HUES48 (cell line): ENCODE measurements around the gene CERKL.
A peak's percentile ranks its signal among the peaks of the same experiment; 100 is the strongest.

Source experiments
- H3K27ac ChIP-seq: one replicate; pipeline ENCODE4 v1.7.0; 2013; ENCODE audit warnings: low read depth, low read length, inconsistent platforms
- H3K27me3 ChIP-seq: 2 replicates; pipeline ENCODE4 v1.6.1; 2013; ENCODE audit warnings: mild to moderate bottlenecking, low read length; ENCODE audit not compliant: control insufficient read depth, insufficient read depth
- H3K36me3 ChIP-seq: 2 replicates; pipeline ENCODE4 v1.6.1; 2013; ENCODE audit warnings: low read length; ENCODE audit not compliant: control insufficient read depth, insufficient read depth
- H3K4me1 ChIP-seq: 2 replicates; pipeline ENCODE4 v1.6.1; 2013; ENCODE audit warnings: mild to moderate bottlenecking, low read length; ENCODE audit not compliant: control insufficient read depth, insufficient read depth
- H3K4me3 ChIP-seq: 2 replicates; pipeline ENCODE4 v1.5.1; 2013; ENCODE audit warnings: mild to moderate bottlenecking, low read depth, low read length
- H3K9ac ChIP-seq: 2 replicates; pipeline ENCODE4 v1.6.1; 2013; ENCODE audit warnings: mild to moderate bottlenecking, low read depth, low read length, moderate library complexity
- H3K9me3 ChIP-seq: 2 replicates; pipeline ENCODE4 v1.6.1; 2013; ENCODE audit warnings: low read length; ENCODE audit not compliant: control insufficient read depth, insufficient read depth

Gene CERKL

DNA sequence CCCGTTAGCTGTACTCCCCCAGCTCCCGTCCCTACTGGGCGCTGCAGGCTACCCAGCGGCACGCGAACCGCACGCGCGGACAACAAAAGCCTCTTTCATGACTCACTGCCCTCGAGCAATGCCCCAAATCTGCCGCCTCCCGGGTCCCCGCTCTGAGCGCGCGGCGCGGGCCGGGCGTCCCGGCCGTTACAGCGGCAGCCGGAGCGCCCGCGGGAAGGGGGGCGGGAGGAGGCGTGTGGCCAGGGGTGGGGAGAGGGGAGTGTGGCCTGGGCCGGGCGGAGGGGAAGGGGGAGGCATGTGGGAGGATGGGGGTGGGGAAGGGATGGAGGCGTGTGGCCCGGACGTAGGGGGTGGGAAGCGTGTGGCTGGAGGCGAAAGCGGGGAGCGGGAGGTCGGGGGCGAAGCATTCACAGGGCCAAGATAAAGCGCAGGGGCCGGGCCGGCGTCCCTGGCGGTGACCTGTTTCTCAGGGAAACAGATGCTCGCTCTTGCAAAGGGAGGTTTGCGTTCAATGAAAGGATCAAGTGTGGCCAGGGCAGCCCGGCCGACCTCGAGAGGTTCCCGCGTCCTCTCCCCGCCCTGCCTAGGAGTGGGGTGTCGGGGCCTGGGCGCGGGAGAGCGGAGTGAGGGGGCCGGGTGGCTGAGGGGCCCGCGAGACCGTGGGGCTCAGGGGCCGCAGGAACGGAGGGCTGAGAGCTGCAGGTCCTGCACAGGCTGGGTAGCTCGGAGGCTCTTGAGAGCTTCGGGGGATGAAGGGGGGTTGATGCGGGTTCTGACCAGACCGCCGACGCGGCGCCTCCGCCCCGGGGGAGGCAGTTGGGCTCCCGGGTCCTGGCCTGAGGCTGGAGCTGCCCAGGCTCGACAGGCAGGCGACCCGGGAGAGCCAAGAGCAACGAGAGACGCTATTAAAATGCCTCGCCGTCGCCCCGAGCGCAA, 26.9 kb upstream of the CERKL start:
- Histone ChIP-seq H3K4me1 (peaks cover 51% of the 10 kb centered on the region), H3K27ac (no peak overlapping the region), H3K9ac (no peak overlapping the region), H3K4me3 (peak overlapping the region; percentile 51), H3K27me3 (peaks cover 97% of the 10 kb centered on the region), H3K9me3 (no peaks in the 10 kb centered on the region), H3K36me3 (no peaks in the 10 kb centered on the region)

DNA sequence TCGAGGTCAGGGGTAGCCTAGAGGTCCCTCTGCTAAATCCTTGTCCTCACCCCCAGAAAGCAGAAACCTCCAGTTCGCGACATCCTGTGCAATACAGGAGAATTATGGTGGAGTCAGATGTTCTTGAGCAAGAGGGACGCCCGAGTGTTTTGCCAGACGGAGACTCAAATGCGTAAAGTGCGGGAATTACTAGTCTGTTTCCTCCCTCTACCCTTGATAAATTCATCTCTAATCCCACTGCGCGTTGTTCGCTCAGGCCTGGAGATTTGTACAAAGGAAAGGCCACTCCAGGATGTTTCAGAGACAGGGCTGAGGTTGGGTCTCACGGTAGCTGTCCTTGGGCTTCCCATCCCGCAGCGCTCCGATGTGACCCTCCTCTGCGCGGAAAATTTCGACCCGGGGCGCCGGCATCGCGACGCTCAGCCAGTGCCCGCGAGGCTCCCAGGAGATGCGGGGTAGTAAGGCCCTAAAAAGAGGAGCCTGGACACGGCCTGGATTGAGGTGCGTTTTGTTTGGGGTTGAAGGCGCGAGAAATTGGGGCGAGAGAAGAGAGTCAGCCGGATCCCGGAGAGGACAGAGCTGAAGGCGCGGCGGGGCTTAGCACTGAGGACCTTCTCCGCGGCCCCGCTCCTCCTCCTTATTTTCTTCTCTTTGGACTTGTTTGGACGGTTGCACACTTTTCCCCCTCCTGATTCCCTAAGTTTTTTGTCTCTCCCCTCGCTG, 26.1 kb upstream of the CERKL start:
- Histone ChIP-seq H3K4me1 (peaks cover 57% of the 10 kb centered on the region), H3K27me3 (peaks cover 99% of the 10 kb centered on the region), H3K9me3 (no peaks in the 10 kb centered on the region), H3K27ac (no peak overlapping the region), H3K4me3 (peak overlapping the region; percentile 44), H3K36me3 (no peaks in the 10 kb centered on the region), H3K9ac (no peak overlapping the region)

DNA sequence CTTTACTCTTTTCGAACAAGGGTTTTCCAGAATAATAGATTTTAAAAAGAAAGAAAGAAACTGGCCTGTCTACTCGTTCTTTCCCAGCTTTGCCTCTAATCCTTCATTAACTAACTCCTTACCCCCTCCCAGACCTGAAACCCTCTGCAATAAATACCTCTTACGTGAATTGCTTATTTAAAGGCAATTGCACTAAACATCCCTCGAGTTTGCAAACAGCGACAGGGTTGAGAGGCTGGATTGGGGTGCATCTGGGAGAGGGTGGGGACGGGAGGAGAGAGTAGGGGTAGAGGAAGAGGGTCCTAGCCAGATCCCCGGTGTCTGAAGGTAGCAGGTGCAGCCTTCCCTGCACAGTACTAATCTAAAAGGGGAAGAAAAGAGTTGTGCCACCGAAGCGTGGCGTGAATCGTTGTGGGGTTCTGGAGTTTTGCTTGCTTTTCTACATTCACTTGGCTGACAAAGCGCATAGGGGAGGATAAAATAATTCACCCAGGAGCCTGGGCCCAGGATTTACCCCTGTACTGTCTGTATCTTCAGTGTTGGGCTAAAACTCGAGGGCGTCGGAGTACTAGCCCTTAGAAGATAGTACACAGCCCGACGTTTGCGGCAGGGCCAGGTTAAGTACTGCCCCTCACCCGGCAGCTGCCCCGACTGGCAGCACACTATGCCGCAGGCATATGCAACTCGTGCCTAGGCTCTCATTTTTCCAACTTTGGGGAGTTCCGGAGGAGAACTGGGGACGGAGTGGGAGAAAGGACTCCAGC, 25.3 kb upstream of the CERKL start:
- no peaks in the 10 kb centered on the region for H3K9me3 ChIP-seq
- H3K9ac ChIP-seq, result no peak overlapping the region

DNA sequence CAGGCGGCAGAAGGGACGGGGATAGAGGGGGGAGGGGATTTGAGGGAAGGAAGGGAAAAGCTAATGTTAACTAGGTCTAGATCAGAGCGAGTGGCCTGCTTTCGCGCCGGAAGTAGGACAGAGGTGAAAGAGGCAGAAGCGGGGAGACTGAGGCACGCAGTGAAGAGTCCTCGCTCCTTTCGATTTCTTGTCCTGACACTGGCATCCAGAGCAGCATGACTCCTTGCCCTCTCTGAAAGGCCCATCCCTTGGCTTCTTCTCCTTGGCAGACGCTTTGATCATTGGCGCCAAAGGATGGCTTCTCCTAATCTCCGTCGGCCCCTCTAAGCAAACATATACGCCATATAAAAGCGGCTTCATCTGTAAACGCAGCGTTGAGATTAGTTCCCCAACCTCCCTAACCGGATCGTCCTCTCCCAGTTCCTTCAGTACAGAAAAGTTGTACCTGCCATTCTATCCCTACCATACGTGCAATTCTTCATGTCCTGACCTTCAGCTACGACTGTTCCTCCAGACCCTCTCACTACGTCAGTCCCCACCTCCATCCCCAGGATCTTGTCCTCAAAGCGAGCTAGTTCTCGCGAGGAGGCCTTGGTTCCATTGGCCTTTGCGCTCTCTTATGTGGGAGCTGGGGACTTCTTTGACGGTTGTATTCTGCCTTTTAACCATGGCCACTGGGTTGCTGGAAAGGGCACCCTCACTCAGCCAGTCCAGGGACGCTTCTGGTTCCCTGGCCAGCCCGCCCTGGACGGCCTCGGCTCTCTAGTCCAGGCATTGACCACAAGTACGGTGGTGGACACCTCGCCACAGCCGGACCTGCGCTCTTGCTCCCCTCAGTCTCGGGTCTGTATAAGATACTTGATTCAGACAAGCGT, 24.3 kb upstream of the CERKL start:
- Histone ChIP-seq H3K4me1 (peaks cover 57% of the 10 kb centered on the region), H3K27ac (no peak overlapping the region), H3K36me3 (no peaks in the 10 kb centered on the region), H3K9ac (no peak overlapping the region), H3K9me3 (no peaks in the 10 kb centered on the region), H3K27me3 (peaks cover 100% of the 10 kb centered on the region), H3K4me3 (peak overlapping the region; percentile 59)

More for the DNA sequence above, 25.3 kb upstream of the CERKL start:
- Histone ChIP-seq H3K36me3 (no peaks in the 10 kb centered on the region), H3K27ac (no peak overlapping the region), H3K4me1 (peaks cover 57% of the 10 kb centered on the region), H3K4me3 (peak overlapping the region; percentile 59; the same call in 1 of the 2 replicates), H3K27me3 (peaks cover 100% of the 10 kb centered on the region)

DNA sequence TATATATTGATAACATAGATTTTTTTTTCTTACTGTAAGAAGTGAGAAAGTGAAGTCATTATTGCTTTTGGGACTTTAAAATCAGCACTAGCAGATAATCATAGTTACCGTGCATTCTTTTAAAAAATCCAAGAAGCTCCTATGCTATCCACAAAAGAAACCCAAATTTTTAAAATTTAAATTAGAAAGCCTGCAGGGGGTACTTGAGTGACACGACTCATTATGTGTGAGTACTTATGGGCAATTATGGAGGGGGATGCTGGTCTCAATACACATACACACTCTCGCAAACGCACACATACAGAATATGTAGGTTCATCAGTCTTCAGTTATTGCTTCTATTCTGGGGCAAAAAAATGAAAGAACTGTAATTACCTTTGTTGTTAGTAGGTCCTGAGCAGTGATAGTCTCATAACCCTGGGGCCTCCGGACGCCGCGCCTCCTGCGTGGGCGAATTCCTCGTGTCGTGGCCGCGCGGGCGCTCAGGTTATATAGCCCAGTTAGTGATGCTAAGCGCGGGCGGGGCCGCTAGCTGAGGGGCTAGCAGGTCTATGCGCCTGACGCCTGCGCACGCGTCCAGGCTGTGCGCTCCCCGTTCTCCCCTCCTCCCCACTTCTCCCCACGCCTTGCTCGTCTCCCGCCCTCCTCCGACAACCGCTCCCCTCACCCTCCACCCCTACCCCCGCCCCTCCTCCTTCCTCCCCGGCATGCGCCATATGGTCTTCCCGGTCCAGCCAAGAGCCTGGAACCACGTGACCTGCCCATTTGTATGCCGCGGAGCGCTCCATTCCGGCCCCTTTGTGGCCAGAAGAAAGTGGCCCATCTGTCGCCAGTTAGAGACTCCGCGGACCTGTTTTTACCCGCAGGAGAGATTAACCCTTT, 23.4 kb upstream of the CERKL start, which contains the start of gene NEUROD1:
NEUROD1 (minus strand) TSS at position 463 of the 882 bp plus-strand sequence. CDS start 1,657 bp downstream, outside the sequence.
- H3K4me1 ChIP-seq, result peaks cover 53% of the 10 kb centered on the region
- peaks cover 100% of the 10 kb centered on the region for H3K27me3 ChIP-seq
- no peaks in the 10 kb centered on the region for H3K9me3 ChIP-seq
- no peak within 1 kb of the TSS for H3K9ac ChIP-seq
- H3K36me3 ChIP-seq, result no peaks in the 10 kb centered on the region
- no peak within 1 kb of the TSS for H3K27ac ChIP-seq
- H3K4me3 ChIP-seq, result peak within 1 kb of the TSS; percentile 59

DNA sequence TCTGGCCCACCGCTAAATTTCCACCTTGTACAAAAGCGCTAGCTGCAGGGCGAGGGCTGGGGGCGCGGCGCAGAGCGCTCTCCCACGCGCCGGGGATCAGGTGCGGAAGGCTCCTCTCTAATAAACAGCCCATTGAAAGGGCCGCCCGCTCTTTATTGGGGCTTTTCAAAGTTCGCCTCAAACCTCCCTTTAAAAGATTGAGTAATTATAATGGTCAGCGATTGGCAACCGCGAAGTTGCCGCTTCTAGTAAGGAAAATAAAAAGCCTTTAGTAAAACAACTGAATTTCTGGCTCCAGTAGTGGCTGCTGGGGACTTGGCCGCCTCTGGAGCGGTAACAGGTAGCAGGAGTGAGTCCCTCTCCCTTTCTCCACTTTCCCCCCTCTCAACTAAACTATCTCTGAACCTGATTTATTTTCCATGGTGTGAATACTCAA, 22.7 kb upstream of the CERKL start:
- H3K27me3 ChIP-seq, result peaks cover 100% of the 10 kb centered on the region
- H3K9ac ChIP-seq, result no peak overlapping the region
- H3K36me3 ChIP-seq, result no peaks in the 10 kb centered on the region
- no peak overlapping the region for H3K27ac ChIP-seq
- no peak overlapping the region for H3K4me3 ChIP-seq
- no peaks in the 10 kb centered on the region for H3K9me3 ChIP-seq
- H3K4me1 ChIP-seq, result peaks cover 45% of the 10 kb centered on the region

DNA sequence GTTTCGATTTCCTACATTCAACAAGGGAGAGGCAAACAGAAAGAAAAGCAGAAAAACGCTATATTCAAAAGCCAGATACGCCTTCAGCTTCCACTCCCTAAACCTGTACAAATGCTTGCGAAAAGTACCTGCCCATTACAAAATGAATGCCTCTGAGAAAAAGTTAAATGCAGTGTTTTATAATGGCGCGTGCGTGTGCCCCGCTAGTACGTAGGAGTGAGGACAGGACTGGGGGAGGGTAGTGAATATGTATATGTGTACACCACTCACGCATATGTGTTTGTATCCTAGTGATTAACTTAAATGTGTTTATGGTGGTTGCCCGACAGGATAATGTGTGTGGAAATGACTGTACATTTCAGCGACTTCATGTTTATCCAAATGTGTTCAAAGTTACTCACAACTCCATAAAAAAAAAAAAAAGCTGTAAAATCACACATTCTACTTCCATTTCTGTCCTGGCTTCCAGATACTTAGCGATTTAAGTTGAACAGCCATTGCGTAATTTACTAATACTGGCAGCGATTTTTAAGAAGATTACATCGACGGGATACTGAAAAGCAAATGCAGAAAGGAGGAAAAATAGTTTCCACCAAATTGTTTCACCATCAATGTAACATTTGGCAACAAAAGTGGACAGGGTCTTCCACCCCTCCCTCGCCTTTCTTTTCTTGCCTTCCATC, 22.1 kb upstream of the CERKL start:
- Histone ChIP-seq H3K9me3 (no peaks in the 10 kb centered on the region), H3K4me1 (peaks cover 40% of the 10 kb centered on the region), H3K27me3 (peaks cover 100% of the 10 kb centered on the region)

DNA sequence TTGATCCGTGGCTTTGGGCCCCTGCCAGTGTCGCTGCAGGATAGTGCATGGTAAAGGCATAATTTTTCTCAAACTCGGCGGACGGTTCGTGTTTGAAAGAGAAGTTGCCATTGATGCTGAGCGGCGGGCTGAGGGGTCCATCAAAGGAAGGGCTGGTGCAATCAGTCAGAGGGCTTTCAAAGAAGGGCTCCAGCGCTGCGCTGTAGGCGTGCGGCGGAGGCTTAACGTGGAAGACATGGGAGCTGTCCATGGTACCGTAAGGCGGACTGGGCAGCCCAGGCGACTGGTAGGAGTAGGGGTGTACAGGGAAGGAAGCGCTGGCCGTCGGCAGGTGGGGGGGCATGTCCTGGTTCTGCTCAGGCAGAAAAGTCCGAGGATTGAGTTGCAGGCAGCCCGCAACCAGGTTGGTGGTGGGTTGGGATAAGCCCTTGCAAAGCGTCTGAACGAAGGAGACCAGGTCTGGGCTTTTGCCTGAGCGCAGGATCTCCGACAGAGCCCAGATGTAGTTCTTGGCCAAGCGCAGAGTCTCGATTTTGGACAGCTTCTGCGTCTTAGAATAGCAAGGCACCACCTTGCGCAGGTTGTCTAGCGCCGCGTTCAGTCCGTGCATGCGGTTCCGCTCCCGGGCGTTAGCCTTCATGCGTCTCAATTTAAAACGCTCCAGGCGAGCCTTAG, 21.1 kb upstream of the CERKL start:
- Histone ChIP-seq H3K36me3 (no peaks in the 10 kb centered on the region), H3K9me3 (no peaks in the 10 kb centered on the region), H3K4me3 (no peak overlapping the region), H3K4me1 (peaks cover 40% of the 10 kb centered on the region), H3K9ac (no peak overlapping the region), H3K27ac (no peak overlapping the region), H3K27me3 (peaks cover 100% of the 10 kb centered on the region)

More for the DNA sequence above, 22.1 kb upstream of the CERKL start:
- no peaks in the 10 kb centered on the region for H3K36me3 ChIP-seq
- no peak overlapping the region for H3K4me3 ChIP-seq
- H3K27ac ChIP-seq, result no peak overlapping the region
- H3K9ac ChIP-seq, result no peak overlapping the region

DNA sequence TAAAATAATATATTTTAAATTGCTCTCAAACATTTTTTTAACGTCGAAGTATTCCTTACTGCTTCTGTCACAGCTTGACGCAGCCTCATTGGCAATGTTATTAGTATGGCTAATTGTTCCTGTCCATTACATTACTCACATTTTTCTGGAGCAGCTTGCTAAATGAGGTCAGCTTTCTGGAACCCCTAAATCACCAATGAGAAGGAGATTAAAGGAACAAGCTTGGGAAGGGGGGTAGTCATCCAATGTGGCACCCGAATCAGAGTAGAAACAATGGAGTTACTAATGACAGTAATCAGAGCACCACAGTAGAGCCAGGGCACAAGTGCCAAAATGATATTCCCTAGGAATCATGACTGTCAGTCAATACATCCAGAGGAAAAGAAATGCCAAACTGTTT, 18.3 kb upstream of the CERKL start:
- Histone ChIP-seq H3K27ac (no peak overlapping the region), H3K36me3 (no peaks in the 10 kb centered on the region), H3K9me3 (no peaks in the 10 kb centered on the region), H3K4me1 (peaks cover 19% of the 10 kb centered on the region), H3K9ac (no peak overlapping the region), H3K27me3 (peaks cover 95% of the 10 kb centered on the region), H3K4me3 (no peak overlapping the region)
